GM11168 (cell line): ENCODE measurements around the gene SPAG9.
"Not testable (repeated sequence)": the region's sequence is repeated elsewhere in the genome, so short reads cannot be mapped to it uniquely, and the experiment has no call there.

Experiments
- in situ Hi-C: fragments of 300-500 bp; cut with MboI; formaldehyde crosslinking; loops from one replicate; pipeline ENCODE4 v1.12.0; 2022; ENCODE audit warnings: low sequenced_read_pairs; ENCODE audit not compliant: unreplicated experiment

Gene SPAG9

DNA sequence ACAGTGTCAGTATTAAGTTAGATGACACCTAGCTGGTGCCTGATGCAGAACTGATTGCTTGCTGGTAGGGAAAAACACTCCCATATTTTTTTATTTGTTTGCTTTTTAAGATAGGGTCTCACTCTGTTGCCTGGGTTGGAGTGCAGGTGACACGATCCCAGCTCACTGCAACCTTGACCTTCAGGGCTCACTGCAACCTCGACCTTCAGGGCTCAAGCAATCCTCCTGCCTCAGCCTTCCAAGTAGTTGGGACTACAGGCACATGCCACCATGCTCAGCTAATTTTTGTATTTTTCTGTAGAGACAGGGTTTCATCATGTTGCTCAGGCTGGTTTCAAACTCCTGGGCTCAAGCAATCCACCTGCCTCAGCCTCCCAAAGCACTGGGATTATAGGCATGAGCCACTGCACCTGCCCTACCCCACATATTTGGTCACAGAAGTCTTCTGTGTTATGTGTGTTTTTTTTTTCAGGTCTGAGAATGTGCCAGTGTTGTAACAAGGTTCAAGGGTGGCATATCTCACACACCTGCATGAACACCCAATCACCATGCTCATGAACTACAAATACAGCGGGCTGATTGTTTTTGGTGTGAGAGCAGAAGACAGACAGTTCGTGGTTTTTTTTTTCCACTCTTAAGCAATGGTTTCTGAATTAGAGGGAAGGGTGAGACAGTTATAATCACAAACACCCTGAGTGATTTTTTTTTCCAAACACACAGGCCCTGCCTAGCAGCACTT lies 22.8 kb downstream of the SPAG9 start:
- in situ Hi-C loops: no loop called here

DNA sequence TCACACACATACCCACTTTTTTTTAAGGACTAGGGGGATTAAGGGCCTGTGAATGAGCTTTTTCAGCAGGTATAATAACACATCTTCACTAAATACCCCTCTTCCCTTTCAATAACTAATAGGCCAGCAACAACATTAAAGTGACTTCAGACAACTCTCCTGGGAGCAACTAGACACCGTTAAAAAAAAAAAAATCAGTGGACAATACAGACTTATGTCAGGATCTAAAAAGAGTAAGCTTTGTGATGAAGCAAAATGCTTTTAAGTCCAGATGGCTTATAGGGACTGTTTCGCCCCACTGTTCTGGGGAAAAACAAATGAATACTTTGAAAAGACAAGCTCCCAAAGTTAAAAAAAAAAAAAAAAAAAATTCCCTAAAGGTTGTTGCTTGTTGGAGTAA lies 29.0 kb downstream of the SPAG9 start:
- in situ Hi-C loops: no loop called here

DNA sequence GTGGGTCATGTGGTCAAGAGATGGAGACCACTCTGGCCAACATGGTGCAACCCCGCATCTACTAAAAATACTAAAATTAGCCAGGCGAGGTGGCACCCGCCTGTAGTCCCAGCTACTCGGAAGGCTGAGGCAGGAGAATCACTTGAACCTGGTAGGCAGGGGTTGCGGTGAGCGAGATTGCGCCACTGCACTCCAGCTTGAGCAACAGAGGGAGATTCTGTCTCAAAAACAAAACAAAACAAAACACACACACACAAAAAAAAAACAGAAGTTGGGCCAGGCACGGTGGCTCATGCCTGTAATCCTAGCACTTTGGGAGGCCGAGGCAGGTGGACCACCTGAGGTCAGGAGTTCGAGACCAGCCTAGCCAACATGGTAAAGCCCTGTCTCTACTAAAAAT lies 31.8 kb downstream of the SPAG9 start:
- in situ Hi-C loops: not testable (repeated sequence)

DNA sequence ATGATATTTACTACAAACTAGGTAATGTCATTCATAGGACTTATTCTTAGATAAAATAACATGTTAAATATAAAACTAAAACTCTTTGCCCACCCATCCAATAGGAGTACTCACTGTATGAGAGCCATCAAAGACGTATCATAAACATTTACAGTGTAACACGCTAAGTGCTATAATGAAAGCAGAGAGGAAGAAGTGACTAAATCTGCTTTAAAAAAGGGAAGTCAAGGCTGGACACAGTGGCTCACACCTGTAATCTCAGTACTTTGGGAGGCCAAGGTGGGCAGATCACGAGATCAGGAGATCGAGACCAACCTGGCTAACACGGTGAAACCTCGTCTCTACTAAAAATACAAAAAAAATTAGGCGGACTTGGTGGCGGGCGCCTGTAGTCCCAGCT lies 32.4 kb downstream of the SPAG9 start:
- in situ Hi-C loops: no loop called here

DNA sequence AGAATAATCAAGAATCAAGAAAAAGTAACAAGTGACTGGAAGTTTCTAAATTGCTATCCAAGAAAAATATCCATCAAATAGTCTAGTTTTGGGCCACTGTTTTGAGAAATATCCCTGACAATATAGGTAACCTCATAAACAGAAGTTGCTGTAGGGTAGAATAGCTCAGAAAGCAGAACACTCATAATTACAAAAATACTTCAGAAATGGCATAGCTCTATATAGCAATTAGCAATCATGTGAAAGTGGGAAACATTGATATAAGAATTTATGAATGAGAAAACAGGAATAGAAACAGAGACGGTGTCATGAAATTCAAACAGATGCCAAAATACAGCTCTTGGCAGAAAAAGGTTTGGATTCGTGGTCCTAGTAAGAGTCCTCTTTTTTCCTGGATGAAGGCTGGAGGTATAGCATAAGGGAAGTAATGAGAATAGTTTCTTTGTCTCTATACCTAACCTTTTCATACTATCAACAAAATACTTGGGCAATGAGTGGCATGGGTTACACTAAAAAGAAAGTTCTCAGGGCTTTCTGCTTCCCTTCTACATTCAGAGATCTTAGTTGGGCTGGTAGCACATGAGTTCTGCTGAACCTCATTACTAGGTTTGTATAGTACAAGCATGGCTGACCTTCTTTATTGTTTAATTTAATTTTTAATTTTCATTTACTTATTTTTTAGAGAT lies 33.5 kb downstream of the SPAG9 start:
- in situ Hi-C loops: no loop called here

DNA sequence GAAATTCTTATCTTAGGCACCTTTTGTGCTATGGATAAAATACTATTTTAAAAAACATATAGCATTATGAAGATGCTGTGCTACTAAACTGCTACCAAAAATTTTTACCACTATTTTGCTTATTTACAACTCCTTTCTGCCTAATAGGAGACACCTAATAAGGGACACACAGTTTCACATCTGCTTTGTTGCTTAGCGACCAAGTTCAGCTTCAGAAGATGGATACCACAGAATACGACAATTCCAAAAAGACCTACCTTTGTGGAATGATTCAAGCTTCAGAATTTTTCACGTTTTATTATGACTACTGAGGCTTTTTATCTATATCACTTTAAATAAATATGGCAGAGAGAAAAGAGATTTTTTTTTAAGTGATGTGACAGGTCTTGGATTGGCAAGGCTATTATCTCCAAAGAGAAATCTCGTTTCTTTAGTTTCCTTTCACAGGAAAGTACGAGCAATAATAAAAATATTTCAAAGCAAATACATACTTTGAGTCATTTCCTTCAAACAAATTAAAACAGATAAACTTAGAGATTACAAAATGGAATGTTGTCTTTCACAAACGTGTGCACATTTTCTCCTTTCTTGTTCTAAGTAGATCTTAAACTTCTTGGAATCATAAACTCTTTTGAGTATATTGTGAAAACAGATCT lies 35.4 kb downstream of the SPAG9 start:
- in situ Hi-C loops: no loop called here

DNA sequence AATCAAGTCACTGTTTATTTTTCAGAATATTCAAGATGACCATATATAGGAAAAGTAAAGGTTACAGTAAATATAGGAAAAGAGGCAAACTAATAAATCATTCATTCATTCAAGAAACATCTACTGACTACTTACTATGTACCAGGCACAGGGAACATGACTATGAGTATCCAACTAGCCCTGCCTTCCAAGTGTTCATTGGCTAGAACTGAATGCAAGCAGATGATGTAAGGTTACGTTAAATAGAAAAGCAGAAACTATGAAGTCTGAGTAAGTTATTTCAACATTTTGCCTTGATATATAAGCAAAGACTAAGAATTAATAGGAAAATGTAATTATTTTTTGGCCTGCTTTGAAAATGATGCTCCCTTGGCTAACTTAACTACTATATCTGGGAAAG lies 36.7 kb downstream of the SPAG9 start:
- in situ Hi-C loops: no loop called here

DNA sequence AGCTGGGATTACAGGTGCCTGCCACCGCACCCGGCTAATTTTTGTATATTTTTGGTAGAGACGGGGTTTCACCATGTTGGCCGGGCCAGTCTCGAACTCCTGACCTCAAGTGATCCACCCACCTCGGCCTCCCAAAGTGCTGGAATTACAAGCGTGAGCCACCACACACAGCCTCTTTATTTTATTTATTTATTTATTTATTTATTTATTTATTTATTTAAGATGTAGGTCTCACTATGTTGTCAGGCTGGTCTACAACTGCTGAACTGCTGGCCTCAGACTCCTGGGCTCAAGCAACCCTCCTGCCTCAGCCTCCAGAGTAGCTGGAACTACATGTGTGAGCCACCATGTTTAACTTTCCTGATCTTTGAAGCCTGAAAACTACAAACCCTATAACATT lies 37.3 kb downstream of the SPAG9 start:
- in situ Hi-C loops: not testable (repeated sequence)

DNA sequence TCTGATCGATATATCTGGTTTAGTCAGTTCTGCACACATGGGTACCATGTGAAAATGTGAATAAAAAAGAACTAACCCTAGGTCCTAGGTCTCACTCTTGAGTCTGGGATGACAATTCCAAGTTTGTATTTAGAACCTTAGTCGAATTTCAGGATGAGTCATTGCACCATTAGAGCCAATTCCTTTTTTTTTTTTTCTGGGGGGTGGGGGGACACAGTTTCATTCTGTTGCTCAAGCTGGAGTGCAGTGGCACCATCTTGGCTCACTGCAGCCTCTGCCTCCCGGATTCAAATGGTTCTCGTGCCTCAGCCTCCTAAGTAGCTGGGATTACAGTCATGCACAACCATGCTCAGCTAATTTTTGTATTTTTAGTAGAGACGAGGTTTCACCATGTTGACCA lies 41.6 kb downstream of the SPAG9 start:
- in situ Hi-C loops: no loop called here

DNA sequence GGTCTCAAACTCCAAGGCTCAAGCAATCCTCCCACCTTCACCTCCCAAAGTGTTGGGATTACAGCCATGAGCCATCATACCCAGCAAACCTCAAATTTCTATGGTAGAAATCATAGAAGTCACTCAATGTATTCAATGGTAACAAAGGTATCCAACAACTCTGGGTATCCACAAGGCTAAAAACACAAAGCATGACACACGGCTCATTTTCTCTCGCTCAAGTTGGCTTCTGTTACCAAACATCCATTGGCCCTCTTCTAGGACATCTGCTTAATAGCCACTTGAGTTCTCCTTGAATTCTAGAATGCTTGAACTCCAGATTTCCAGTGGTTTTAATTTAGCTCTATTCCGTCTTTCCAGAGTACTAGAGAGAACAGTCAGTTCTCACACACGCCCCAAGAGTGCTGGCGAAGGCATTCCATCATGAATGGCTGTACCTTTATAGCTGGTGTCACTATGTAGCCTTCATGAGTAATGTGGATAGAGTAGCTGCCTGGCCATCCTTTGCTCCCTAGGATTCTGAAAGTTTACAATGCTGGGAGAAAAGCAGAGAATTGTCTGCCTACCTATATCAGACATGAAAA lies 42.6 kb downstream of the SPAG9 start:
- in situ Hi-C loops: no loop called here

DNA sequence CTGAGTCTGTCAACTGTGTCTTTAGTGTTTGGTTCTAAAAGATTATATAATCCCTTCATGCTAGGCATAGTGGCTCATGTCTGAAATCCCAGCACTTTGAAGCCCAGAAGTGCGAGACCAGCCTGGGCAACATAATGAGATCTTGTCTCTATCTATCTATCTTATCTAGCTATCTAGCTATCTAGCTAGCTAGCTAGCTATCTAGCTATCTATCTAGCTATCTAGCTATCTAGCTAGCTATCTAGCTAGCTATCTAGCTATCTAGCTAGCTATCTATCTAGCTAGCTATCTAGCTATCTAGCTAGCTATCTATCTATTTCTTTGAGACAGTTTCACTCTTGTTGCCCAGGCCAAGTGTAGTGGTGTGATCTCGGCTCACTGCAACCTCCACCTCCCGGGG lies 43.8 kb downstream of the SPAG9 start:
- in situ Hi-C loops: no loop called here

DNA sequence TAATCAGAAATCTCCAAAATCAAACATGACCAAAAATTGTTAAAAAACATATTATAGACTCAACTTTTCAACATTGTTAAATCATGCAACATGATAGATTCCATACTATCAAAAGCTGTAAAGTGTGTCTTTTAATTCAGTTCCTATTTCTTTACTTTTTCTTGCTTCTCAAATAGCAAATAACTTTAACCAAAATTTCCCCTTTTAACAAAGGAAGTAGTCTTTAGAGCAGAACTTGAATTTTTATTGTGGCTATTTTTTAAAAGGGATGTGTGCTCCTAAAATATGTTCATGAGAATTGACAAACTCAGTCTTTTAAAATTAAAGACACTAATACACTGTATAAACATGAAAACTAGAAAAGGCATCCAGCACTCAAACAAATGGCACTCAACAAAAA lies 49.1 kb downstream of the SPAG9 start:
- in situ Hi-C loops: no loop called here

DNA sequence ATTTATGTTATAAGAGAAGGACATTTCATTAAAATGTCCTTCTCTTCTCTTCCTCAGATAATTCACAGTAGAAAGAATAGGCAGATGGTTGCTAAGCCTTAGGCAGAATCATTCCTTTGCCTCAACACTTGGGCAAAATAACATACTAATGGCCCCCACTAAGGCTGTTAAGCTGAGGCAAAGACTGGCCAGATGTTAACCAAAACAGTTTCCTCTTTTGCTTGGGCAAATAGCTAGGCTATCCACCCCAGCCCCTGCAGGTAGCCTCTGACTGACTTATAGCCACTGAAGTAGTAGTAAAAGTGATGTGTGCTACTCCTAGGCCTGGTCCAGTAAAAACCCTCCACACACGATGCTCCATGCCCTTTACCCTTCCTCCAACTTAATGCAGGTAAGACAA lies 55.2 kb downstream of the SPAG9 start:
- in situ Hi-C loops: no loop called here

DNA sequence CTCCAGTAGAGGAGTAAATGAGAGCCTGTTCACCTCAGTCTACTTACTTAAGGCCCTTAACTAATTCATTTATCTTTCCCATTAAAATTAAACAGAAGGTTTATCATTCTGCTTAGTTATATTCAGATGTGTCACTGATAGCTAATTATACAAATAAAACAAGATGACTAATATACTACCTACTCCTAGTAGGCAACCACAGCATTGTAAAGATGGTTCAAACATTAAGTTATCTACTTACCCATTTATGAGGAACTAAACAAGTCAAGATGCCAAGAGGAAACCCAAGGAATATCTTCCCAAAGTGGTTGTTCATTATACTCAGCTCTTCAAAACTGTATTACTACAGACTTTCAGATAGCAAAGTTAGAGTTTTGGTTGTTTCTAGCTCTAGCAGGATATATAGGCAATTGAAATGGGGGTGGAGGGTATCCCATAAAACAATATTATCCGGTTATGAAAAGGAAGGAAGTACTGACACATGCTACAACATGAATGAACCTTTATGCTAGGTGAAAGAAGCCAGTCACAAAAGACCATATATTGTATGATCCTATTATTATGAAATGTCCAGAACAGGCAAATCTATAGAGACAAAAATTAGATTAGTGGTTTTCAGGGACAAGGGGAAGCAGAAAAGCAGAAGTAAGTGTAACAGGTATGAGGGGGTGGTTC lies 56.5 kb downstream of the SPAG9 start:
- in situ Hi-C loops: no loop called here

DNA sequence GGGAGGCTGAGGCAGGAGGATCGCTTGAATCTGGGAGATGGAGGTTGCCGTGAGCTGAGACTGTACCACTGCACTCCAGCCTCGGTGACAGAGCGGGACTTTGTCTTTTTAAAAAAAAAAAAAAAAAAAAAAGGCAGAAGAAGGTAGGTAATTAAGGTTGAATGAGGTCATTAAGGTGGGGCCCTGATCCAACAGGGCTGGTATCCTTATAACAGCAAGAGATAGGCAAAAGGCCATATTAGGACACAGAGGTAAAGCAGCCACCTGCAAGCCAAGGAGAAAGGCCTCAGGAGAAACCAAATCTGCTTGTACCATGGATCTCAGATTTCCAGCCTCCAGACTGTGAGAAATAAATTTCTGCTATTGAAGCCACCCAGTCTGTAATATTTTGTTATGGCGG lies 60.3 kb downstream of the SPAG9 start:
- in situ Hi-C loops: no loop called here

DNA sequence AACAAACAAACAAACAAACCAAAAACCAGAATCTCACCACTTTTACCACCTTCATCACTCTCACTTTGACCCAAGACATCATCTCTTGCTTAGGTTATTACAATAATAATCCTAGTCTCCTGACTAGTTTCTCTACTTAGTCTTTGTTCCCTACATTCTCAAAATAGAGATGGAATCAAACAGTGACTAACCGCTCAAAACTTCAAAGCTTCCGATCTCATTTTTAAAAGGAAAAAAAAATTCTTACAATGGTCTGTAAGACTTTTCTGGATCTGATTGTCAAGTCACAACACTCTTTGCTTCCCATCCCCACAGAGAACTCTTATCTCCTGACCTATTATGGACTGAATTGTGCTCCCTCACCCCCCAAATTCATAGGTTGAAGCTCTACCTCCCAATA lies 60.9 kb downstream of the SPAG9 start:
- in situ Hi-C loops: no loop called here

DNA sequence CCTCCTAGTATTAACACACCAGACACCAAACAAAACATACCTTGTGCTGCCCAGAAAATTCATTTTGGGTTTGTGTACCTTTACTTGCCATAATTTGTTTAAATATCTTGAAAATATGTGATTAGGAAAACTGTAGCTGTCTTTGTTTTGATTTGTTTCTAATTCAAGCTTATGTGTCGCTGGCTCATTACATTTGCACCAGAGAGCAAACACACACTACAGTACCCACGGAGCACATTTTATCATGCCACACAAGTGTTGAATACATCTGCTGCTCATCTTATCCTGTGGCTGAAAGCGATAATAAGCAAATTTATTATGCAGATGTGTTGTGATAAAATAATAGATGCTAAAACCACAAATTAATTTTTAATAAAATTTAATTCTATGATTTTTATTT lies 63.1 kb downstream of the SPAG9 start:
- in situ Hi-C loops: no loop called here

DNA sequence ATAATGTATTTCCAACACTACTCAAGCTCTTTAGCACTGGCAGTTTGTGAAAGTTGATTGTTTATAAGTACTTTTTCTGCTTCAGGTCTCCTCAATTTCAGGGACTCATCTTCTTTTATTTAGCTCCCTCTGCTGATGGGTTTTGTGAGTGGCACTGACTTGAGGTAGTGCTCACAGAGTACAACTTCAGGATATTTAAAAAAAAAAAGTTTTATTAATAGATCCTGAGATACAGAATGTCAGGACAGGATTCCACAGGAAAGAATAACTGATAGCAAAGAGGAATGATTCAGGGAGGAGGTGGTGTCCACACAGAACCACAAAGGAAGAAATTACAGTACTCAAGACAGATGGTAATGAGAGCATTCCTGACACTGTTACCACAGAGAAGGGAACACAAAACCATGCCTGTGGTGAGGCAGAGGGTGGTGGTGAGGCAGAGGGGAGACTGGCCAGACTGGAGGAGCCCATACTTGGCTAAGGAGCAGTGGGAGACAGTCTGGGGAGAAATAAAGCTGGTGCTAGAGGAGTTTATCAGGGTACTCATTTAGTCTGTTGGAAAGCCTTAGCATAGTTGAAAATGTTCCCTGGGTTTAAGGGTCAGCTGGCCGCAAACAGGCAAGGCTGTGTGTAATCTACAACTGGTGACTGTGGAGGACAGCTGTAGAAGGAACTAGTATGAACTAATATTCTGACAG lies 63.7 kb downstream of the SPAG9 start:
- in situ Hi-C loops: no loop called here

DNA sequence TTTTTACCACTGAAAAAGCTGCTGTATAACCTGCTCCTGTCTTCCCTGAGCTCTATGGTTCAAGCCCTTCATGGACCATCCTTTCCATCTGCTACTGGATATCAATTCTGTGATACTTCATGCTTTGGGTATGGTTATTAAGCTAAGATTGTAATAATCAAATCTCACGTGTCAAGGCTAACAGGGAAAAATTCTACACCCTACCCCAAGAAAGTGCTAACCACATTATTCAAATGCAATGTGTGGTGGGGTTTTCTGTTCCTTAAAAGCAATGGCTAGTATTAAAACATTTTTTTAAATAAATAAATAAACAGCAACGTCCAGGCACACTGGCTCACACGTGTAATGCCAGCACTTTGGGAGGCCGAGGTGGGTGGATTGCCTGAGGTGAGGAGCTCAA lies 65.9 kb downstream of the SPAG9 start:
- in situ Hi-C loops: no loop called here

DNA sequence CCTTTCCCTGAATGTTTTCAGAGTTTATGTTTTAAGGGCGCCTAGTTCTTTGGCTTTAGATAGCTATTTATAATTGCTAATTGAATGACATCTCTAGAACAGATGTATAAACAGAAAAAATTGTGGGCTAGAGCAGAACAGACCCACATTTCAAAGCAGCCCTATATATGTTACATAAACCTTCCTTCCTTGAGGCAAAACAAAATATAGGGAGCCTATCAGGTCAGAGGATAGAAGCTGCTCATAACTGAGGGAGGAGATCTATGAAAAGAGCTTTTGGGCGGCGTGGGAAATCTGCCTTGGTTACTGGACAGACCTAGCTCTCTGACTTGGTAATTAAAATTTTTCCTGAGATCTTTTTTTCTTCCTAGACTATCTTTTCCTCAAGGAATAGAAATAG lies 68.4 kb downstream of the SPAG9 start:
- in situ Hi-C loops: no loop called here
